ES-I3 (cell line): ENCODE results near the gene MACROD2.

Source experiments
- H3K36me3 ChIP-seq: 2 replicates; pipeline ENCODE4 v1.6.1; 2013; ENCODE audit warnings: mild to moderate bottlenecking, low read length, control low read depth, moderate library complexity; ENCODE audit not compliant: insufficient read depth
- H3K4me1 ChIP-seq: 2 replicates; pipeline ENCODE4 v1.6.1; 2013; ENCODE audit warnings: mild to moderate bottlenecking, control low read depth, low read length; ENCODE audit not compliant: insufficient read depth
- H3K9ac ChIP-seq: 2 replicates; pipeline ENCODE4 v1.6.1; 2013; ENCODE audit warnings: low read depth, mild to moderate bottlenecking, low read length, moderate library complexity
- H3K9me3 ChIP-seq: 2 replicates; pipeline ENCODE4 v1.6.1; 2013; ENCODE audit warnings: mild to moderate bottlenecking, low read length, moderate library complexity; ENCODE audit not compliant: control insufficient read depth, insufficient read depth

MACROD2 gene

DNA sequence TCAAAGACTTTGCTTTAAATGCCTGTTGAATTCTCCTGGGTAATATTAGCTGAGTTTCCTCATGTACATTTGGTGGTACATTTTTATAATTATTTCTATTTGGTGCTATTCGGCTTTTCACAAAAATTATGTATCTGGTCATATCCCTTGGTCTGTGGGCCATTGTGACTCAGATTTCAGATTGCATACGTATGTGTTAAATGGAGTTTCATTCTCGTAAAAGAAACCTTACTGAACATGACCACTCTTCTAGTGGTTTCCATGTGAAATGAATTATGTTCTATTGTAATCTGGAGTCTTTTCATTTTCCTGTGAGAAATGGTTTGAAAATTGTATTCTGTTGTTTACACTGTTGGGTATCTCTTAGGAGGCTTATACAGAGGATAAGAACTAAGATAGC is 728.3 kb downstream of the MACROD2 start:
- no peak overlapping the region for H3K9ac ChIP-seq
- H3K36me3 ChIP-seq = no peaks in the 10 kb centered on the region

DNA sequence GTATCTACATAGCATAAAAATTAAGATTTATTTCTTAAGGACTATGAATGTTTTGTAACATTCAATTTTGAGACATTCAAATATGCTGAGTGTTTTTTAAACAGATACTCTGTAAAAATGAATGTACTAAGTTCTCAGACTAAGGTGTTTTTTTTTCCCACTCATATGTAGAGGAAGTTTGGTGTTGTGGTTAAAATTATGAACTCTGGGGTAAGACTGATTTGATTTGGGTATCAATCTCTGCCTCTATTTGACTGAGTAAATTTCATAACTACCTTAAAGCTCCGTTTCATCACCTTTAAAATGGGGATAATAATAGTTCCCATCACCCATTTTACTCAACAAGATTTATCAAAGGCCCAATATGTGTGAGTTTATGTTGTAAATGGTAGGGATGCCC is 728.7 kb downstream of the MACROD2 start:
- no peak overlapping the region for H3K9ac ChIP-seq
- no peaks in the 10 kb centered on the region for H3K36me3 ChIP-seq
- H3K9me3 ChIP-seq = no peaks in the 10 kb centered on the region
- no peaks in the 10 kb centered on the region for H3K4me1 ChIP-seq

More for the DNA sequence above, 728.3 kb downstream of the MACROD2 start:
- Histone ChIP-seq H3K9me3 (no peaks in the 10 kb centered on the region), H3K4me1 (no peaks in the 10 kb centered on the region)

DNA sequence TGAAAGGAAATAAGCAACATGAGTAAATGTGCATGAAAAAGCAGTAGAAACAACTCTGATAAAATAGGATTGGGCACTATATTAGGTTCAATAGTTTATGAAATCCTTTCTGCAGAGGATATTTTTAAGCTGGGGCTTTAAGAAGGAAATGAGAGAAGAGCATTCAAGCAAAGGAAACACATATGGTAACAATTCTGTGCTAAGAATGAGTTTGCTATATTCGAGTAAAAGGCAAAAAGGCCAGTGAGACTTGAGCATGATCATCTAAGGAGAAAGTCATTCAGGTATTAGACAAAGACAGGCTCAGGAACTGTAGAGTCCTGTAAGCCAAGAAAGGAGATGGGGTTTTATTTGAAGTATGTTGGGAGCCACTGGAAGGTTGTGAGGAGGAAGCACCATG is 729.2 kb downstream of the MACROD2 start:
- Histone ChIP-seq H3K4me1 (no peaks in the 10 kb centered on the region), H3K36me3 (no peaks in the 10 kb centered on the region), H3K9me3 (no peaks in the 10 kb centered on the region), H3K9ac (no peak overlapping the region)

DNA sequence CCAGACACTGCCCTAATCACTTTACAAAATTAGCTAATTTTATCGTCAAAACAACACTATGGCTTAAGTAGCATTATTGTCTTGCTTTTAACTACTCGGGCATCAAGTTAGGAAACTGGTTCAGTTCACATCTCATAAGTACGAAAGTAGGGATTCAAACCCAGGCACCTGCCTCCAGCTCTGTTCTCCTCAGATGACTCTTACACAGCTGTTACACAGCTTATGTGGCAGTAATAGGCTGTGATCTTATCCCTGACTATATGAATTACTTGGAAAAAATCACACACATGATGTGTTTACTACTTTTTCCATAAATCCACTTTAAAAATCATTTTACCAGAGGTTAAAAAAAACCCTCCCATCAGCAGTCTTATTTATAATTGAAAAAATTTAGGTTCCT is 731.3 kb downstream of the MACROD2 start:
- Histone ChIP-seq H3K9ac (no peak overlapping the region), H3K9me3 (no peaks in the 10 kb centered on the region), H3K4me1 (no peaks in the 10 kb centered on the region), H3K36me3 (no peaks in the 10 kb centered on the region)

DNA sequence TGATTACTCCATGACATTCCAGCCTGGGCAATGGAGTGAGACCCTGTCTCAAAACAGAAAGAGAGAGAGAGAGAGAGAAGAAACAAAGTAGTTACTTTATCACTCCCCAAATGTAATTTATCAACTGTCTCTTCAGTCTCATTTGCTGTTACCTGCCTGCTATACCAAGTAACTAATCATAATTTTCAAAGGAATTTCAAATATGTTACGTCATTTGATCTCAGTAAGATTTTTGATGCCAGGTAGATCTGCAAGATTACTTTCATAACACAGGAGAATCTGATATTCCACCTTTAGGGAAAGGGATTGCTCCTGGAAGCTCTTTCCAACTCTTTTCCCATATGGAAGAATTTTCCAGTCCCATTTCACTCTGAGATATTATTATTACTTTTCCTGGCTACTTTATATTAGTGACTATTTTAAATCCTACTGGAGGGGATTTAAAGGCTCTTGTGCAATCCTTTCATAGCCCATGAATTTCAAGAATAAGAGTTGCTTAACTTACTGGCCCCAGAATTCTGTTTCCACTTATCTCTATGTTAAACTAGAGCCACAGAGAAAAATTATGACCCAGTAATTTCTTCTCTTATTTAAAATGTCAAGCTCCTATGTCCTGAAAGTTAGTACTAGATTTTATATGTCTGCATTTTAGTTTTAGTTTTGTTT is 732.3 kb downstream of the MACROD2 start:
- Histone ChIP-seq H3K9ac (no peak overlapping the region), H3K4me1 (no peaks in the 10 kb centered on the region), H3K9me3 (no peaks in the 10 kb centered on the region), H3K36me3 (no peaks in the 10 kb centered on the region)

DNA sequence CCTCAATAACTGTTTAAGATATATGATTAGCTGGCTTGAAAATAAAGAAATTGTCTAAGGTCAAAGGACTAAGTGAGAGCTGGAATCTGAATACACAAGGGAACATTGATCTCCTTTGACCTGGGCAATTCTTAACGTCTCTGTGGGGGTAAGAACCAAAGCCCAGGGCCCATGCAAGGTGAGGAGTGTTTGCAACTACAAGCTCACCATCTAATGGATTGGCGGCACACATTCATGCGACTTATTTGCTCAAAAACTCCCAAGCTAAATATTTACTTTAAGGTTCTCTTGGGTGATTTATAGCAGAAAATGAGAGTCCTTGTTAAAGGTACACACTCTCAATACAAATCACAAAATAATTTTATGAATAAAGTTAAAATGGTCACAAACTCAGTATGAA is 734.1 kb downstream of the MACROD2 start:
- Histone ChIP-seq H3K9me3 (no peaks in the 10 kb centered on the region), H3K9ac (no peak overlapping the region), H3K4me1 (no peaks in the 10 kb centered on the region), H3K36me3 (no peaks in the 10 kb centered on the region)

DNA sequence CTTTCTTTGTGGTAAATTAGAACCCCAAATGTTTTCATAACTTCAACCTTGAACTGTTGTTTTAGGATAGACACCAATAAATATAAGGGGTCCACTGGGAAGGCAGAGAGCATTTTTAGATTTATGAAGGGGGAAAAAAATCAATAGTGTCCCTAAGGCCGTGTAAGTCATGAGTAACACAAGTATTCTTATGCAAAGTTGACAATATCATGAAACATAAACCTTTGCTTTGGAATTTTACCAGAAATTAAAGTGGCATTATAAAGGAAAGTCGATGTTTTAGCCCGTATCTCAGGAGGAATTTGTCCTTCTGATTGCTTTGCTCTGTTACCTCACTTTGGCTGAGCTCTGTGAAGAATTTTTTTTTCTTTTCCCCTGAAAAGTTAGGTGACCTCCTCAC is 737.0 kb downstream of the MACROD2 start:
- Histone ChIP-seq H3K9me3 (no peaks in the 10 kb centered on the region), H3K4me1 (no peaks in the 10 kb centered on the region), H3K9ac (no peak overlapping the region), H3K36me3 (no peaks in the 10 kb centered on the region)

DNA sequence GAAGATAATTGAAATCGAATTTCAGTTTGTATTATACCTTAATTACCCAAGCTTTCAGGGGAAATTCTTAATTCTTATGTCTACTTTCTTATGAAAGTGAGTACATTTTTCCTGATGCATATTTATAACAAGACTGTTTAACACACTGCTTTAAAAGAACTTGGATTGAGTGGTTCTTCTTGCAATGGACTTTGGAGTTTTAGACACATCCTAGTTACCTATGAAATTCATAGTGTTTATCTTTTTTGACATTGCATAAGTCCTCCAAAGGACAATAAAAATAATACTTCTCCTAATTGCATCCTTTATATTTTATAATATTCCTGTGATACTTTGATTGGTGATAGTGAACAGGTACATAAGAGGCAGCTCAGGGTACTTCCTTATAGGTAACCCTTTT is 737.7 kb downstream of the MACROD2 start:
- Histone ChIP-seq H3K9ac (no peak overlapping the region), H3K9me3 (no peaks in the 10 kb centered on the region), H3K4me1 (no peaks in the 10 kb centered on the region), H3K36me3 (no peaks in the 10 kb centered on the region)

DNA sequence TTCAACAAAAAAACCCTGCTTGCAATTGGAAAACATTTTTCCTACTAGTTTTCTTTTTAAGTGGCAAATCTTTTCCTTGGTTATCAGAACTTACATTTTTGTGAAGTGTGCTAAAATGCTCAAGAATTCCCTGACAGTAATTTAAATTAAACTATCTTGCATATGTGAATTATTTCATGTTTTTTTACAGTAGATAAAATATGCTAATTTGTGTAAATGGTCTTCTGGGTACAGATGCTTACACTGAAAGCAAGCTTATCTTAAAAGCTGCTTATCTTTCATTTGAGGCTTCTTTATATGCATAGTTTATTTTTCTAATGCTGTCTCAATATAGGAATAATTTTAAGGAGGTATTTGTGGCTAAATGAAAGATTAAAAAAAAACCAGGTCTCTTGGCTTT is 745.1 kb downstream of the MACROD2 start:
- H3K9me3 ChIP-seq = no peaks in the 10 kb centered on the region
- no peak overlapping the region for H3K9ac ChIP-seq
- H3K36me3 ChIP-seq = no peaks in the 10 kb centered on the region
- H3K4me1 ChIP-seq = 0 out of 2 replicates have a peak, but pooled peaks cover 5% of the 10 kb centered on the region

DNA sequence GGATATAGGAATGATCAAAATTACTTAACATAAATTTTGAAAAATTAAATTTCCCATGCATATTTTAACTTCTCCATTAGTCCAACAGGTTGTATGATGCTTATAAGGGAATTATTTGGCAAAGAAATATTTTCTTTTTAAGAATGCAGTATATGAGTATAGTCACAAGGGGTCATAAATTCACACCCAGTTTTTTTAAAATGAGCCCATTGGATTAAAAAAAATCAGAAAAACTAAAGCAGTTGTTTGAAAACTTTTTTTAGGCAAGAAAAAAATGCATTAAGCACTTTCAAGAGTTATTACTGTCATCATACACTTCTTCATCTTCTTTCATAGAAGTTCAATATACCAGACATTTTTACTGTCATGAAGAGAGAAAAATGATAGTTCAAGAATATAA is 746.3 kb downstream of the MACROD2 start:
- H3K9me3 ChIP-seq = no peaks in the 10 kb centered on the region
- 0 out of 2 replicates have a peak, but pooled peaks cover 5% of the 10 kb centered on the region for H3K4me1 ChIP-seq
- no peak overlapping the region for H3K9ac ChIP-seq
- H3K36me3 ChIP-seq = no peaks in the 10 kb centered on the region

DNA sequence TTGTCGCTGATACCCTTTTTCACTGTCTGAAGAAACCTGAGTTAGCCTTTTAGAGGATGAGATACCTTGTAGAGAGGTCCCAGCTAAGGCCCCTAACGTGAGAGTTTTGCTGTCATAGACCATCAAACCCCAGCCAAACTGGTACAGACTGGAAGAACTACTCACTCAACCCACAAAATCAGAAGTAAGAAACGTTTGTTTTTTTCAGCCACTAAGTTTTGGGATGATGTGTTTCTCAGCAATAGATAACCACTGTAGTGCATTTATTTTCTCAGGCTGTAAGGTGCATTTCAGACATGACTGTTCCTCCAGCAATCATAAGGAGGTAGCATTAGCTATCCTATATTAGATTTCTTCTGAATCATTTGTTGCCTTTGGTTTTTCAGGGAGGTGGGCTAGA is 749.4 kb downstream of the MACROD2 start:
- 0 out of 2 replicates have a peak, but pooled peaks cover 5% of the 10 kb centered on the region for H3K4me1 ChIP-seq

DNA sequence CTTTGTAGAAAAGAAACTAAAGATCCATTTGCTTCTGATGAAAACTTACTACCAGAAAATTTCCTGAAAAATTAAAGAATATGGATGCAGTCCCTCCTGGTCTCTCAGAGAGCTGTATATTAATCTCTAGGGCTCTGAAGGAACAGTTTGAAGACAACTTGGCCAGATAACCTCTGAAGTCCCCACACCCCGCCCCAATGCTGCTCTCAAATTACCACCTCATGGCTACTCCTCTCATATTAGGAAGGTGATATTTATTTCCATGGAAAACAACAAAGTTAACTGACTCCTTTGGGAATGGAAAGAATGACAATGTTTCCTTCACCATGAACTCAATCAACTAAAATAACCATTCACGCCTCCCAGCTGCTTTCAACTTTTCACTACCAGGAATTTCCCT is 750.5 kb downstream of the MACROD2 start:
- no peaks in the 10 kb centered on the region; the same call in 1 of the 2 replicates for H3K36me3 ChIP-seq
- no peaks in the 10 kb centered on the region for H3K4me1 ChIP-seq
- H3K9ac ChIP-seq = no peak overlapping the region
- no peaks in the 10 kb centered on the region for H3K9me3 ChIP-seq

More for the DNA sequence above, 749.4 kb downstream of the MACROD2 start:
- no peak overlapping the region for H3K9ac ChIP-seq
- H3K9me3 ChIP-seq = no peaks in the 10 kb centered on the region
- no peaks in the 10 kb centered on the region; the same call in 1 of the 2 replicates for H3K36me3 ChIP-seq

DNA sequence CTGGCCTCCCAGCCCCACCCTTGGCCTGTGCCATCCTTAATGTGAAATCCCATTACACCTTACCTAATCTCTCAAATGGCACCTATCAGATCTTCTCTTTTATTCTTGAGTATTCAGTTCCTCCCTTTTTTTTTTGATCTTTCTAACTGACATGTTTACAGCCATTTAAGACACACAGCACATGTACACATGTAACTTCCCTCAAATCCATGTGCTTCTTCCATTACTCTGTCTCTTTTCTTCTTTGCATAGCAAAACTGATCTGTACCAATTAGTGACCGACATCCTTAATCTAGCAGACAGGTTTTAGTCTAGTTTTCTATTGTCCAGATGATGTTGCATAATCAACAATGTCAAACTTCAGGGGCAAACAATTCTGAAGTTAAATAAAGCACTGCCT is 755.9 kb downstream of the MACROD2 start:
- no peaks in the 10 kb centered on the region; the same call in 1 of the 2 replicates for H3K36me3 ChIP-seq
- no peak overlapping the region for H3K9ac ChIP-seq
- no peaks in the 10 kb centered on the region for H3K9me3 ChIP-seq
- no peaks in the 10 kb centered on the region for H3K4me1 ChIP-seq

DNA sequence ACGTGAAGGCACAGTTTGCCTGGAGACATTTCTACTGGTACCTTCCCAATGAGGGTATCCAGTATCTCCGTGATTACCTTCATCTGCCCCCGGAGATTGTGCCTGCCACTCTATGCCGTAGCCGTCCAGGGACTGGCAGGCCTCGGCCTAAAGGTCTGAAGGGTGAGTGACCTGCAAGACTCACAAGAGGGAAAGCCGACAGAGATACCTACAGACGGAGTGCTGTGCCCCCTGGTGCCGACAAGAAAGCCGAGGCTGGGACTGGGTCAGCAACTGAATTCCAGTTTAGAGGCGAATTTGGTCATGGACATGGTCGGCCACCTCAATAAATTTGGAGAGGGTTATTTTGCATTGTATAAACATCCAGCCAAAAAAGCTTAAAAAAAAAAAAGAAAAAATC is 762.4 kb downstream of the MACROD2 start:
- no peaks in the 10 kb centered on the region; the same call in 1 of the 2 replicates for H3K4me1 ChIP-seq
- no peaks in the 10 kb centered on the region for H3K9me3 ChIP-seq
- no peaks in the 10 kb centered on the region for H3K36me3 ChIP-seq
- no peak overlapping the region for H3K9ac ChIP-seq

DNA sequence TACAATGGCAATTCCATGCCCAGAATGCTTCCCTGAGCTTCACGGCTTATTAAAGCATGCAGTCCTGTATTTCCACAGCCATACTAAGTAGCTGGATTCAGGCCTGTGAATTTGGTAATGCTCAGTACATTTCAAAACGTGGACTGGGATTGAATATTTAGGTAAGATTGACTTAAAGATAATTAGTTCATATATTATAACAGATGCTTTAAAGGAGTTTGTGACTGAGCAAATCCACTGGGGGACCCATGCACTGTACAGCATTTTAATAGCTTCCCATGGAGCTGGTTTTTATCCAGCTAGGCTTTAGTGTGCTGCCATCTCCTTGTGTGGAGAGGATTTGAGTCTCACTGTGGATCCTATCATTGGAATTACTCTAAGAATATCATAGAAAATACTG is 763.0 kb downstream of the MACROD2 start:
- Histone ChIP-seq H3K36me3 (no peaks in the 10 kb centered on the region), H3K4me1 (no peaks in the 10 kb centered on the region; the same call in 1 of the 2 replicates), H3K9me3 (no peaks in the 10 kb centered on the region), H3K9ac (no peak overlapping the region)
